ENCODE results near the gene LTO1.
"Not testable (repeated sequence)": the region's sequence is repeated elsewhere in the genome, so short reads cannot be mapped to it uniquely, and the experiment has no call there.

Gene LTO1

GRCh38 chr11:69630017-69630416 lies 45.1 kb downstream of the LTO1 start:
- no peak for DNase-seq

DNA sequence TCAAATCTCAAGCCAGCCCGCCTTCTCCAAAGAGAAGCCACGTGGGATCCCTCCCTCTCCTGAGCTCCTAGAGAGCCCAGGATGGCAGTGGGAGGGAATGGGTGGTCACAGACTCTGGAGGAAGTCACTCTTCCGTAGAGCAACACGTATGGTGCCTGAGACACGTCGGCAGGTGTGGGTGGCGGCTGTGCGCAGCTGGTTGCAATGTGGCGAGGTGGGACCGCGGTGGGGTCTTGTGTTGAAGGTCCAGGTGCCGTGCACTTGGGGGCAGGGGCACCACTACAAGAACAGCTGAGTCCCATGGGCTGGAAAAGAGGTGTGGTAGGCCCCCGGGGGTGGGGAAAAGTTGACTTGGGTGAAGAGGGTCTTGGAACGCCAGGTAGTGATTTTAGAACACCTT lies 47.6 kb downstream of the LTO1 start:
- DNase-seq = no peak

DNA sequence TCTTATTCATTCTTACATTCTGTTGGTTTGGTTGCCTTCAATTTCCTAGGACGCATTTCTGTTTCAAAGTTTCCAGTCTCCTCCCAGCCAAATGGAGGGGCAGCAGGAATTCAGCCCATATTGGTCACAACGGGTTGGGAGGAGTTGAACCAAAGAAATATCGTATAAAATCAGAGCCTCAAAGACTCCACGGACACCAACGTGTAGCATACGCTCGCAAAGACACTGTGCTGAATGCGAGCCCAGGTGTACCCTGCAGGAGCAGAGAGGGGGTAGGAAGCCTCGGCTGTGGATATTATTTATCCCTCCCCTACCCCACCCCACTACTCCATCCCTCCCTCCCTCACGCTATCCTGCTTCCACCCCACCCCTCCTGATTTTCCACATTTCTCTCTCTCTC lies 49.7 kb downstream of the LTO1 start:
- no peak for DNase-seq

DNA sequence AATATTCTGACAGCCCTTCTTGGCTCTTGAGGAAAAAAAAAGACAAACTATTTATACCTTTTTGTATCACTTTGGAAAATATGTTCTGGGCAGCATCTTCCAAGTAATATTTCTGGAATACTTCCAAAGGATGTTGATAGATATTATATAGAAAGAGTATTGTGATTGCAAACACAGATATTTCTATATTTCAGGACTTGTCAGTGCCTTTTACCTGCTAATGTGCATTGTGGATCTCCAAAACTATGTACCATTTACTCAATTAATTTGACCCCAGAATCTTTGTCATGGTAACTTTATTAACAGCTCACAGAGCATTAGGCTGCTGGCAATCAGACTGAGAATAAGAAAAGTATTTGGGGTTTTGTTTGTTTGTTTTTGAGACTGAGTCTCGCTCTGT lies 50.9 kb downstream of the LTO1 start:
- DNase-seq = no peak

DNA sequence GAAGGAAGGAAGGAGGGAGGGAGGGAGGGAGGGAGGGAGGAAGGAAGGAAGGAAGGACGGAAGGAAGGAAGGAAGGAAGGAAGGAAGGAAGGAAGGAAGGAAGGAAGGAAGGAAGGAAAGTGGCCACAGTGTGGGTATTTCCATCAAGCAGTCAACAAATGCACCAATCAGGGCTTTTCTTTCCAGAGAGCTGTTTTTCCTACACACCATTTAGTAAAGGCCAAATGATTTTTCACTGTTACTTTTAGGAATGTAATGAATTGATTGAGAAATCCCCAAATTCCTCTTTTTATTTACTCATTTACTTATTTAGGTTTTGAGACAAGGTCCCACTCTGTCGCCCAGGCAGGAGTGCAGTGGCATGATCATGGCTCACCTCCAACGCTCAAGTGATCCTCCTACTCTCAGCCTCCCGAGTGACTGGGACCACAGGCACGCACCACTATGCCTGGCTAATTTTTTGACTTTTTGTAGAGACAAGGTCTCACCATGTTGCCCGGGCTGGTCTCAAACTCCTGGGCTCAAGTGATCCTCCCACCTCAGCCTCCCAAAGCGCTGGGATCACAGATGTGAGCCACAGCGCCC lies 53.0 kb downstream of the LTO1 start:
- not testable (repeated sequence) for DNase-seq

- DNase-seq = no peak
Measured at GRCh38 chr11:69620683-69621290, 54.4 kb downstream of the LTO1 start.

DNA sequence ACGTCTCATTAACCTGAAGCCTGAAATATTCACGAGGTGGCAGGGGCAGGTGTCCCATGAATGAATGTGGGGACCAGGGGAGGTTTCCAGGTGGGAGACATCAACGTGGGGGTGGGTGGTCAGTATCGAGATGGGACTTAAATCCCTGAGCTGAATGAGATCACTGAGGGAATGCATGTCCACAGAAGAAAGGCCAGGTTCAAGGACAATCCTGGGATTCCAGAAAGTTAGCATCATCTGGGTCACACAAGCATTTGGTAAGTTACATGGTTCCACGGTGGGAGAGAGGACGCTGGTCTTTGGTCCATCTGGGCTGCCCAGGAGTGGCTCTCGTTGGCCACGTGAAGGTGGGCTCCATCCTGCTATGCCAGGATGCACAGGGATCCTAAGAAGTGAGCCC lies 56.9 kb downstream of the LTO1 start:
- DNase-seq = no peak

GRCh38 chr11:69617682-69618081 lies 57.5 kb downstream of the LTO1 start:
- DNase-seq = no peak

DNA sequence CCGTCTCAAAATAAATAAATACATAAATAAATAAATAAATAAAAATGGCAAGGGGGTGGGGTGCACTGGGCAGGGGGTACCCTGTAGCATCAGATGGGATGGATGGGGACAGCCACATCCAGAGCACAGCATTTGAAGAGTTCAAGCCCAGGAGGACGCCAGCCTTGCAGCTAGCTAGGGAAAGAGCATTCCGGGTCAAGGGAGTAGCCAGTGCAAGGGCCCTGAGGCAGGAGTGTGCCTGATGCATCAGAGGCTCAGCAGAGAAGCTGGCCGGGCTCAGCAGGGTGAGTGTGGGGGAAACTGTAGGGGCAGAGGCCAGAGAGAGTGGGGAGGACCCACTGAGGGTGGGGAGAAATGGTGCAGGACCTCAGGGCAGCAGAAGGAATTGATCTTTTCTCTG lies 57.9 kb downstream of the LTO1 start:
- DNase-seq = no peak
